ENCODE data around the gene GPC5.

DNA sequence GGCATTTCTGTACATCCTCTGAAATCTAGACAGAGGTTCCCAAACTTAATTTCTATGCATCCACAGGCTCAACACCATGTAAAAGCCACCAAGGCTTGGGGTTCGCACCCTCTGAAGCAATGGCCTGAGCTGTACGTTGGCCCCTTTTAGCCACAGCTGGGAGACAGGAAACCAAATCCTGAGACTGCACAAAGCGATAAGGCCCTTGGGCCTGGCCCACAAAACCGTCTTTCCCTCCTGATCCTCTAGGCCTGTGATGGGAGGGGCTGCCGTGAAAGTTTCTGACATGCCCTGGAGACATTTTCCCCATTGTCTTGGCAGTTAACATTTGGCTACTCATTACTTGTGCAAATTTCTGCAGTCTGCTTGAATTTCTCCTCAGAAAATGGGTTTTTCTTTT, 766.4 kb downstream of the GPC5 start:
- TF ChIP-seq ZNF274 (IDR thresholded peaks at IDR 0.05; ENCODE audit: low read depth, low read length) (no peak), YY1 (IDR thresholded peaks at IDR 0.05; ENCODE audit: insufficient read depth, insufficient read length) (no peak), SUZ12 (IDR thresholded peaks at IDR 0.05; ENCODE audit: extremely low read depth, insufficient read depth, insufficient read length) (no peak)
